Osteoblast (primary cell): ENCODE results near the gene FYCO1. TPM values are rescaled to one million over a fixed set of nuclear protein-coding genes. Genes with fewer than 3 reads are reported as not detected.

Experiments used
- DNase-seq: peaks from one replicate; pipeline ENCODE4 v3.0.0; 2011; ENCODE audit warnings: low spot score, mixed read lengths; ENCODE audit not compliant: insufficient read length; ENCODE audit errors: missing footprints
- H2AFZ ChIP-seq: 2 replicates; pipeline ENCODE4 v1.6.0; 2011; ENCODE audit warnings: mild to moderate bottlenecking, low read length
- H3K27ac ChIP-seq: 2 replicates; pipeline ENCODE4 v1.5.1; 2011; ENCODE audit warnings: mild to moderate bottlenecking, low read depth, low read length, moderate library complexity
- H3K27me3 ChIP-seq: 2 replicates; pipeline ENCODE4 v1.6.0; 2012; ENCODE audit warnings: mild to moderate bottlenecking, control low read depth, inconsistent platforms, low read length, moderate library complexity; ENCODE audit not compliant: insufficient read depth
- H3K36me3 ChIP-seq: 2 replicates; pipeline ENCODE4 v1.5.1; 2011; ENCODE audit warnings: mild to moderate bottlenecking, low read length, control low read depth, moderate library complexity; ENCODE audit not compliant: insufficient read depth
- H3K4me1 ChIP-seq: 2 replicates; pipeline ENCODE4 v1.5.1; 2011; ENCODE audit warnings: mild to moderate bottlenecking, low read length, control low read depth, moderate library complexity; ENCODE audit not compliant: insufficient read depth
- H3K4me2 ChIP-seq: 2 replicates; pipeline ENCODE4 v1.6.0; 2011; ENCODE audit warnings: mild to moderate bottlenecking, low read length; ENCODE audit not compliant: insufficient read depth
- H3K4me3 ChIP-seq: fragments of 200-600 bp; sonication (generic); 3 replicates; pipeline ENCODE4 v1.5.1; 2012; ENCODE audit warnings: mild to moderate bottlenecking, low read length, inconsistent platforms; ENCODE audit not compliant: insufficient read depth
- H3K79me2 ChIP-seq: 2 replicates; pipeline ENCODE4 v1.6.0; 2012; ENCODE audit warnings: mild to moderate bottlenecking, low read length, control low read depth, inconsistent platforms; ENCODE audit not compliant: insufficient read depth
- H3K9me3 ChIP-seq: 2 replicates; pipeline ENCODE4 v1.5.1; 2011; ENCODE audit warnings: low read depth, low read length, control low read depth
- H4K20me1 ChIP-seq: 2 replicates; pipeline ENCODE4 v1.6.0; 2012; ENCODE audit warnings: mild to moderate bottlenecking, low read length, control low read depth; ENCODE audit not compliant: insufficient read depth
- CTCF ChIP-seq: IDR thresholded peaks from 2 replicates; pipeline ENCODE4 v1.5.1; 2011; ENCODE audit warnings: mild to moderate bottlenecking, low read depth, low read length, moderate library complexity; ENCODE audit errors: extremely low read depth
- total RNA-seq: library from RNA; depleted of rRNA; stranded (reverse); fragments of >200 nt; gene quantifications from 2 replicates; pipeline ENCODE4 v1.2.3, GENCODE V29; 2012

The FYCO1 gene
- total RNA-seq, 1 donor = 25.0 TPM

- no peak overlapping the region for H3K27ac ChIP-seq
- no peak for TF ChIP-seq CTCF
- H3K27me3 ChIP-seq = no peaks in the 10 kb centered on the region
- H3K4me2 ChIP-seq = no peak overlapping the region
- no peak overlapping the region for H3K4me3 ChIP-seq
- no peak overlapping the region for H2AFZ ChIP-seq
- H3K9me3 ChIP-seq = no peaks in the 10 kb centered on the region
- peaks cover 57% of the 10 kb centered on the region for H3K36me3 ChIP-seq
- DNase-seq = no peak
- peaks cover 11% of the 10 kb centered on the region for H3K4me1 ChIP-seq
- H3K79me2 ChIP-seq = no peaks in the 10 kb centered on the region
- H4K20me1 ChIP-seq = peaks cover 6% of the 10 kb centered on the region
Observed at GRCh38 chr3:45966950-45967640, 28.5 kb downstream of the FYCO1 start.

DNA sequence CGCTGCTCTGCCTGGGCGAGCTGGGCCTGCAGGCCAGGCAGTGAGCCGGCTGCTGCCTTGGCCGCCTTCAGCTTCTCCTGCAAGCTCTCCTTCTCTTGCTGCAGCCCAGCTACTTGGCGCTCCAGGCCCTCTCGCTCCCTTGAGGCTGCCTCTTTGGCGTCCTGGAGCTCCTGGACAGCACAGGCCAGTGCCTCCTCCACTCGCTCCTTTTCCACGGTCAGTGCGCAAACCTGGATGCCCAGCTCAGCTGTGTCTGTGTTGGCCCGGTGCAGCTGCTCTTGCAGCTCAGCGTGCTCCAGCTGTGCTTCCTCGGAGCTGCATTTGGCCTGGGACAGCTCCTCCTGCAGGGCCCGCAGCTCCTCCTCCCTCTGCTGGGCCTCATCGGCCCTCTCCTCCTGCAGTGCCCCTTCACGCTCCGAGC is 29.2 kb downstream of the FYCO1 start:
- no peak overlapping the region for H3K27ac ChIP-seq
- H4K20me1 ChIP-seq = peaks cover 6% of the 10 kb centered on the region
- H3K4me3 ChIP-seq = no peak overlapping the region
- no peak for TF ChIP-seq CTCF
- H2AFZ ChIP-seq = no peak overlapping the region
- no peaks in the 10 kb centered on the region for H3K9me3 ChIP-seq
- H3K4me2 ChIP-seq = no peak overlapping the region
- peaks cover 8% of the 10 kb centered on the region for H3K4me1 ChIP-seq
- H3K27me3 ChIP-seq = no peaks in the 10 kb centered on the region
- peaks cover 58% of the 10 kb centered on the region for H3K36me3 ChIP-seq
- H3K79me2 ChIP-seq = no peaks in the 10 kb centered on the region
- DNase-seq = no peak

- H3K4me1 ChIP-seq = peaks cover 8% of the 10 kb centered on the region
- H3K4me2 ChIP-seq = no peak overlapping the region
- no peaks in the 10 kb centered on the region for H3K27me3 ChIP-seq
- no peaks in the 10 kb centered on the region for H3K79me2 ChIP-seq
- peaks cover 6% of the 10 kb centered on the region for H4K20me1 ChIP-seq
- DNase-seq = no peak
- no peak for TF ChIP-seq CTCF
- peaks cover 63% of the 10 kb centered on the region for H3K36me3 ChIP-seq
- H3K27ac ChIP-seq = no peak overlapping the region
- no peak overlapping the region for H2AFZ ChIP-seq
- no peaks in the 10 kb centered on the region for H3K9me3 ChIP-seq
- H3K4me3 ChIP-seq = no peak overlapping the region
Observed at GRCh38 chr3:45965653-45966052, 30.0 kb downstream of the FYCO1 start.

- DNase-seq = no peak
- no peaks in the 10 kb centered on the region for H3K27me3 ChIP-seq
- peaks cover 67% of the 10 kb centered on the region for H3K36me3 ChIP-seq
Observed at GRCh38 chr3:45965253-45965652, 30.4 kb downstream of the FYCO1 start.

More at GRCh38 chr3:45965253-45965652, 30.4 kb downstream of the FYCO1 start:
- no peak overlapping the region for H3K4me2 ChIP-seq
- no peak for TF ChIP-seq CTCF
- no peak overlapping the region for H3K4me3 ChIP-seq
- no peak overlapping the region for H3K27ac ChIP-seq
- peaks cover 6% of the 10 kb centered on the region for H4K20me1 ChIP-seq
- peaks cover 8% of the 10 kb centered on the region for H3K4me1 ChIP-seq
- H2AFZ ChIP-seq = no peak overlapping the region
- no peaks in the 10 kb centered on the region for H3K9me3 ChIP-seq
- H3K79me2 ChIP-seq = no peaks in the 10 kb centered on the region
